ENCODE results near the gene PRELP.

GRCh38 chr1:203480525-203481084 lies 5.0 kb downstream of the PRELP start:
- TF ChIP-seq POLR2A (IDR thresholded peaks at IDR 0.05; ENCODE audit: low read depth, low read length) (no peak), CTCF (IDR thresholded peaks at IDR 0.05; ENCODE audit: extremely low read depth in 1 of 2, insufficient read depth in 1 of 2, low read depth in 1 of 2, low read length in 2 of 2) (no peak), EZH2 (IDR thresholded peaks at IDR 0.05; ENCODE audit: borderline replicate concordance, low read depth, low read length, severe bottlenecking) (no peak), MAX (IDR thresholded peaks at IDR 0.05; ENCODE audit: insufficient read depth, insufficient read length) (no peak), FOS (IDR thresholded peaks at IDR 0.05; ENCODE audit: borderline replicate concordance, insufficient read depth, low read length) (peak; percentile 39)

Measured in endothelial cell of umbilical vein (primary cell).